ENCODE measurements around the gene BAK1.
"Not testable (repeated sequence)": the region's sequence is repeated elsewhere in the genome, so short reads cannot be mapped to it uniquely, and the experiment has no call there.

BAK1 gene

GRCh38 chr6:33586108-33586640, 6.1 kb upstream of the BAK1 start:
- no peak for DNase-seq (ENCODE audit: low read depth)

GRCh38 chr6:33585403-33586107, 5.5 kb upstream of the BAK1 start:
- DNase-seq (ENCODE audit: low read depth) = peak; percentile 82

- no peak for DNase-seq (ENCODE audit: low read depth)
Observed at GRCh38 chr6:33584700-33585402, 4.8 kb upstream of the BAK1 start.

- no peak for DNase-seq (ENCODE audit: low read depth)
Observed at GRCh38 chr6:33583591-33584155, 3.6 kb upstream of the BAK1 start.

- DNase-seq (ENCODE audit: low read depth) = no peak
Observed at GRCh38 chr6:33581186-33581585, 1.1 kb upstream of the BAK1 start.

- no peak for DNase-seq (ENCODE audit: low read depth)
Observed at GRCh38 chr6:33578588-33579011, 1.5 kb downstream of the BAK1 start.

GRCh38 chr6:33578164-33578563, 1.9 kb downstream of the BAK1 start:
- no peak for DNase-seq (ENCODE audit: low read depth)

- no peak for DNase-seq (ENCODE audit: low read depth)
Observed at GRCh38 chr6:33577718-33578117, 2.4 kb downstream of the BAK1 start.

GRCh38 chr6:33577106-33577535, 3.0 kb downstream of the BAK1 start:
- DNase-seq (ENCODE audit: low read depth) = no peak

- DNase-seq (ENCODE audit: low read depth) = no peak
Observed at GRCh38 chr6:33576668-33577067, 3.4 kb downstream of the BAK1 start.

GRCh38 chr6:33575211-33575610, 4.9 kb downstream of the BAK1 start:
- DNase-seq (ENCODE audit: low read depth) = no peak

GRCh38 chr6:33571637-33572316, 8.3 kb downstream of the BAK1 start:
- DNase-seq (ENCODE audit: low read depth) = no peak

GRCh38 chr6:33570806-33571636, 9.1 kb downstream of the BAK1 start:
- peak; percentile 84 for DNase-seq (ENCODE audit: low read depth)

GRCh38 chr6:33568826-33569570, 11.1 kb downstream of the BAK1 start:
- no peak for DNase-seq (ENCODE audit: low read depth)

- no peak for DNase-seq (ENCODE audit: low read depth)
Observed at GRCh38 chr6:33567836-33568235, 12.2 kb downstream of the BAK1 start.

- DNase-seq (ENCODE audit: low read depth) = no peak
Observed at GRCh38 chr6:33566182-33567084, 13.6 kb downstream of the BAK1 start.

- DNase-seq (ENCODE audit: low read depth) = no peak
Observed at GRCh38 chr6:33558801-33559200, 21.3 kb downstream of the BAK1 start.

- DNase-seq (ENCODE audit: low read depth) = no peak
Observed at GRCh38 chr6:33557376-33557775, 22.7 kb downstream of the BAK1 start.

- DNase-seq (ENCODE audit: low read depth) = not testable (repeated sequence)
Observed at GRCh38 chr6:33552883-33553282, 27.2 kb downstream of the BAK1 start.

- DNase-seq (ENCODE audit: low read depth) = no peak
Observed at GRCh38 chr6:33552252-33552651, 27.8 kb downstream of the BAK1 start.
